Measurements from ENCODE around the gene WDR33. TPM values are rescaled to one million over a fixed set of nuclear protein-coding genes. Genes with fewer than 3 reads are reported as not detected.

The WDR33 gene
- total RNA-seq, 2 experiments from 2014 or later: 71.4 to 74.6 TPM

DNA sequence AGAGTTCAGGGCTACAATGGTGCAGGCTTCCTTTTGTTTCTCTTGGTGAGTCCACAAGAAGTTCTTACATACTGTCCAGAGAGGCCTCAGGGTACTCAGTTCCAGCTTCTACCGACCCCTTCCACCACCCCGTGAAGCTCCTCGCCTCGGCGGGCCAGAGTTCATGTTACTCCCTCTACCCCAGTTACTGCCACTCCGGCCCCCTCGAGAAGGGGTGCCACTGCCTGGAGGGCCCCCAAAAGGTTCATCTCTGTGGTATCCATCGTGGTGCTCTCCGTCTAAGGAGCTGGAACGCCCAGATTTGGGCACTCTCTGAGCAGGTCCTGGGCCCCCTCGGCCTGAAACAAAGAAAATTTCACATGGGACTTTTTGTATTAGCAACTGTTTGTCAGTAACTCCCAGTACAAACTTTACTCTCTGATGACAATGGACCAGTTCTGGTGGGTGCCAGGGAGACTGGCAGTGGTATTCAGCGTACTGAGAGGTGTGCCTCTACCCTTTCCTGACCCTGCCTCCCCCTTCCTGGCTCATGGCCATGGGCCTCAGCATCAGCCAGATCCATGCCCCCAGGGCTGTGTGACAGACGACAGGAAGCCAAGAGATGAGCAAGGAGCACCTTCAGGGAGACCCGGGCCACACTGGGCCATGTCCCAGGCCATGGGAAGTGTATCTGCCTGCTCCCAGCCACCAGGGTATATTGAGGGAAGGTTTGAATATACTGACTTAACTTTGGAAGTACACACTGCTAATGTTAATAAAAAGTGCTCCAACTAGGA lies 104.6 kb downstream of the WDR33 start:
- DNase-seq (no peak), ATAC-seq (no peak)
- no peaks in the 10 kb centered on the region for H3K27me3 Mint-ChIP-seq
- POLR2A ChIA-PET: interaction anchor here (1.1 kb wide), 1 partner anchor 12 kb away, joined by 3 read pairs; no protein-coding TSS in a partner anchor
- peak overlapping the region; percentile 49 for H3K27ac Mint-ChIP-seq
- CTCF ChIA-PET: interaction anchor here (1.2 kb wide), 1 partner anchor 115 kb away, joined by 3 read pairs; no protein-coding TSS in a partner anchor
- TF ChIP-seq, protein P1, sequence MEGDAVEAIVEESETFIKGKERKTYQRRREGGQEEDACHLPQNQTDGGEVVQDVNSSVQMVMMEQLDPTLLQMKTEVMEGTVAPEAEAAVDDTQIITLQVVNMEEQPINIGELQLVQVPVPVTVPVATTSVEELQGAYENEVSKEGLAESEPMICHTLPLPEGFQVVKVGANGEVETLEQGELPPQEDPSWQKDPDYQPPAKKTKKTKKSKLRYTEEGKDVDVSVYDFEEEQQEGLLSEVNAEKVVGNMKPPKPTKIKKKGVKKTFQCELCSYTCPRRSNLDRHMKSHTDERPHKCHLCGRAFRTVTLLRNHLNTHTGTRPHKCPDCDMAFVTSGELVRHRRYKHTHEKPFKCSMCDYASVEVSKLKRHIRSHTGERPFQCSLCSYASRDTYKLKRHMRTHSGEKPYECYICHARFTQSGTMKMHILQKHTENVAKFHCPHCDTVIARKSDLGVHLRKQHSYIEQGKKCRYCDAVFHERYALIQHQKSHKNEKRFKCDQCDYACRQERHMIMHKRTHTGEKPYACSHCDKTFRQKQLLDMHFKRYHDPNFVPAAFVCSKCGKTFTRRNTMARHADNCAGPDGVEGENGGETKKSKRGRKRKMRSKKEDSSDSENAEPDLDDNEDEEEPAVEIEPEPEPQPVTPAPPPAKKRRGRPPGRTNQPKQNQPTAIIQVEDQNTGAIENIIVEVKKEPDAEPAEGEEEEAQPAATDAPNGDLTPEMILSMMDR (IDR thresholded peaks at IDR 0.05): no peak
- peaks cover 28% of the 10 kb centered on the region for H3K4me1 Mint-ChIP-seq (ENCODE audit: low read depth)
- peaks cover 58% of the 10 kb centered on the region for H3K36me3 Mint-ChIP-seq (ENCODE audit: low read depth)
- H3K9me3 Mint-ChIP-seq: no peaks in the 10 kb centered on the region
- H3K4me3 Mint-ChIP-seq: no peak overlapping the region
- intact Hi-C loops (cut with micrococcal nuclease): no loop called here

GRCh38 chr2:127705391-127706065 lies 105.4 kb downstream of the WDR33 start:
- intact Hi-C loops (cut with micrococcal nuclease): no loop called here
- H3K27ac Mint-ChIP-seq: peak overlapping the region; percentile 39
- TF ChIP-seq, protein P1 (IDR thresholded peaks at IDR 0.05): no peak
- CTCF ChIA-PET: interaction anchor here (0.8 to 2.4 kb wide), 3 partner anchors 8 to 114 kb away, joined by 3 to 9 read pairs (median 3); no protein-coding TSS in a partner anchor
- DNase-seq (no peak), ATAC-seq (no peak)
- no peaks in the 10 kb centered on the region for H3K9me3 Mint-ChIP-seq
- POLR2A ChIA-PET: interaction anchor here (1.5 kb wide), 1 partner anchor 9 kb away, joined by 4 read pairs; no protein-coding TSS in a partner anchor
- H3K36me3 Mint-ChIP-seq (ENCODE audit: low read depth): peaks cover 54% of the 10 kb centered on the region
- no peak overlapping the region for H3K4me3 Mint-ChIP-seq
- no peaks in the 10 kb centered on the region for H3K27me3 Mint-ChIP-seq
- H3K4me1 Mint-ChIP-seq (ENCODE audit: low read depth): peaks cover 30% of the 10 kb centered on the region

DNA sequence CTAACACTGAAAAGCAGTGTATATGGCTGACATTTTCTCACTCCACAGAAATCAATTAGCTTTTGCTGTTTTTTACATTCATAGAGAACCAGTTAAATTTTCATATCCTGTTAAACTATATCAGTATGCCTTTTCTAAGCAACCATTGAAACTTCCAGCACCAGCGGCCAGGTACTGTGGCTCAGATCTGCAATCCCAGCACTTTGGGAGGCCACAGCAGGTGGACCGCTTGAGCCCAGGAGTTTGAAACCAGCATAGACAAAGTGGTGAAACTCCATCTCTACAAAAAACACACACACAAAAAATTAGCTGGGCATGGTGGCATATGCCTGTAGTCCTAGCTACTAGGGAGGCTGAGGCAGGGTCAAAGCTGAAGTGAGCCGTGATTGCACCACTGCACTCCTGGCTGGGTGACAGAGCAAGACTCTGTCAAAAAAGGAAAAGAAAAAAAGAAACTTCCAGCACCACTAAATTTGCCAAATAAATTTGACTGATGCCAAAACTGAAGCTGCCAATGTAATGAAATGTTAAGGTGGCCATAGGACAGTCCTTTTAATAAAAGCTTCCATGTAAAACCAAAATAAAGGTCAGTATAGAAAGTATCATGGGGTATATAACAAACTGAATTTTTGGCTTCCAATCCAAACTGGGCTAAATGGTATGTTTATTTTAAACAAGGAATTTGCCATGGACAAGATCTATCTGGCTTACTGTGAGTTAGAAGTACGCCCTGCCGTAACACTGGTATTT lies 106.2 kb downstream of the WDR33 start:
- Mint-ChIP-seq H3K4me1 (ENCODE audit: low read depth) (peaks cover 34% of the 10 kb centered on the region), H3K36me3 (ENCODE audit: low read depth) (peaks cover 54% of the 10 kb centered on the region)

GRCh38 chr2:127703282-127703681 lies 107.7 kb downstream of the WDR33 start:
- ChIA-PET CTCF (interaction anchor here (0.6 to 2.6 kb wide), 5 partner anchors 8 to 456 kb away, joined by 3 to 10 read pairs (median 5); no protein-coding TSS in a partner anchor), POLR2A (interaction anchor here (0.9 to 1.2 kb wide), 3 partner anchors 9 to 177 kb away, joined by 3 to 4 read pairs (median 3); partner anchors contain the start of gene IWS1)
- intact Hi-C loops (cut with micrococcal nuclease): no loop called here
- Mint-ChIP-seq H3K4me3 (peak overlapping the region; percentile 88), H3K27me3 (no peaks in the 10 kb centered on the region), H3K36me3 (ENCODE audit: low read depth) (peaks cover 49% of the 10 kb centered on the region), H3K27ac (peak overlapping the region; percentile 27), H3K9me3 (no peaks in the 10 kb centered on the region), H3K4me1 (ENCODE audit: low read depth) (peaks cover 34% of the 10 kb centered on the region)
- TF ChIP-seq, protein P1 (IDR thresholded peaks at IDR 0.05): no peak
- ATAC-seq (no peak), DNase-seq (no peak)

More for the DNA sequence above, 106.2 kb downstream of the WDR33 start:
- ATAC-seq (no peak), DNase-seq (no peak)
- TF ChIP-seq, protein P1 (IDR thresholded peaks at IDR 0.05): no peak
- Mint-ChIP-seq H3K27me3 (no peaks in the 10 kb centered on the region), H3K27ac (peak overlapping the region; percentile 39), H3K9me3 (no peaks in the 10 kb centered on the region), H3K4me3 (peak overlapping the region; percentile 26)
- ChIA-PET POLR2A (interaction anchor here (1.5 kb wide), 1 partner anchor 10 kb away, joined by 4 read pairs; no protein-coding TSS in a partner anchor), CTCF (interaction anchor here (0.8 to 2.6 kb wide), 6 partner anchors 9 to 114 kb away, joined by 3 to 10 read pairs (median 4); no protein-coding TSS in a partner anchor)
- intact Hi-C loops (cut with micrococcal nuclease): no loop called here
